Esophagus muscularis mucosa (tissue), 4 donors: Measurements from ENCODE around the gene PAOX. TPM values are rescaled to one million over a fixed set of nuclear protein-coding genes. Genes with fewer than 3 reads are reported as not detected.
A peak's percentile ranks its signal among the peaks of the same experiment; 100 is the strongest.

ENCODE experiments used
- DNase-seq: peaks from one replicate; pipeline ENCODE4 v3.0.0-alpha.2; 2017; ENCODE audit errors: extremely low spot score
- H3K27ac ChIP-seq, 4 donors: fragments of 200-600 bp; sonication (generic); replicated peaks in 1 of 4; 1 replicate in 3 of 4; 2 replicates in 1 of 4; pipeline ENCODE4 v1.5.1; 2016 to 2019; ENCODE audit warnings: mild to moderate bottlenecking in 1 of 4
- H3K27me3 ChIP-seq, 4 donors: fragments of 200-600 bp; sonication (generic); one replicate each; pipeline versions ENCODE4 v1.5.1 to v1.6.0; 2016 to 2019
- H3K36me3 ChIP-seq, 4 donors: fragments of 200-600 bp; sonication (generic); one replicate each; pipeline ENCODE4 v1.5.1; 2016 to 2019
- H3K4me1 ChIP-seq, 4 donors: fragments of 200-600 bp; sonication (generic); one replicate each; pipeline ENCODE4 v1.5.1; 2016 to 2019
- H3K4me3 ChIP-seq, 4 donors: fragments of 200-600 bp; sonication (generic); 1 replicate in 2 of 4; 2 replicates in 2 of 4; pipeline ENCODE4 v1.5.1; 2016 to 2019; ENCODE audit warnings: mild to moderate bottlenecking in 4 of 4, moderate library complexity in 1 of 4
- H3K9me3 ChIP-seq, 4 donors: fragments of 200-600 bp; sonication (generic); 1 replicate in 3 of 4; 2 replicates in 1 of 4; pipeline ENCODE4 v1.5.1; 2016 to 2019
- CTCF ChIP-seq, 3 experiments: fragments of 200-600 bp in 2 of 3; fragments of 450-650 bp in 1 of 3; sonication (generic) in 2 of 3; IDR thresholded peaks; one replicate each; pipeline ENCODE4 v1.5.1; 2017 to 2019; ENCODE audit warnings: antibody characterized with exemption in 3 of 3, mild to moderate bottlenecking in 2 of 3, moderate library complexity in 1 of 3
- EP300 ChIP-seq: sonication (generic); formaldehyde crosslinking; IDR thresholded peaks from one replicate; pipeline ENCODE4 v1.6.1; 2017; ENCODE audit warnings: antibody characterized with exemption
- POLR2A ChIP-seq: fragments of 450-650 bp; IDR thresholded peaks from one replicate; pipeline ENCODE4 v1.6.1; 2017; ENCODE audit warnings: antibody characterized with exemption, moderate library complexity, mild to moderate bottlenecking, low read depth
- POLR2AphosphoS5 ChIP-seq, 2 donors: sonication (generic); formaldehyde crosslinking; IDR thresholded peaks; one replicate each; pipeline ENCODE4 v1.6.1; 2017; ENCODE audit warnings: antibody characterized with exemption in 2 of 2
- WGBS: methylation state at CpG from one replicate; pipeline ENCODE4 v1.1.5; 2018; 5-methylcytosine and 5-hydroxymethylcytosine counted together
- intact Hi-C: fragments of 100-400 bp; cut with DNase I; formaldehyde crosslinking; loops from one replicate; pipeline ENCODE4 v1.15.1; 2023
- total RNA-seq, 4 donors: library from RNA; depleted of rRNA; stranded (reverse); fragments of >200 nt; gene quantifications; one replicate each; pipeline versions ENCODE4 v1.1.0 to v1.2.1, GENCODE V29; 2016

Gene PAOX
- 10 to 100 TPM; 10.1 to 15.0 (median 14.3) TPM for total RNA-seq

GRCh38 chr10:133379152-133379800 lies at the start of gene PAOX:
Gene PAOX, plus strand, starts transcription at chr10:133379262. Its CDS starts 55 bp downstream, at chr10:133379317.
- H3K36me3 ChIP-seq, result peaks cover 0 to 27% (median 11%) of the 10 kb centered on the region in 4 donors
- intact Hi-C loops, result loop anchor here (5.0 kb wide), 1 partner anchor 67 kb away; no protein-coding TSS in a partner anchor
- no peaks in the 10 kb centered on the region for H3K27me3 ChIP-seq
- H3K9me3 ChIP-seq, result no peaks in the 10 kb centered on the region
- WGBS, result 7% methylated on average over 18 of the region's 78 CpGs
- H3K4me3 ChIP-seq, result peak within 1 kb of the TSS; percentile 74 to 93 (median 87)
- DNase-seq, result no peak
- TF ChIP-seq POLR2AphosphoS5 (IDR thresholded peaks at IDR 0.05), result peak in 1 of 2 donors; percentile 62
- no peak for TF ChIP-seq EP300
- H3K27ac ChIP-seq, result peak within 1 kb of the TSS; percentile 80 to 89 (median 86)
- peaks cover 12 to 38% (median 30%) of the 10 kb centered on the region in 4 donors for H3K4me1 ChIP-seq

GRCh38 chr10:133329491-133330202 lies 49.4 kb upstream of the PAOX start:
- no peaks in the 10 kb centered on the region for H3K9me3 ChIP-seq
- H3K27ac ChIP-seq, result no peak overlapping the region
- peaks cover 9 to 82% (median 54%) of the 10 kb centered on the region in 4 donors for H3K27me3 ChIP-seq
- whole genome bisulfite sequencing, result 12% methylated on average over 33 of the region's 37 CpGs
- peak in 2 of 3 experiments; percentile 76 to 92 for TF ChIP-seq CTCF (IDR thresholded peaks at IDR 0.05)
- TF ChIP-seq POLR2AphosphoS5 (IDR thresholded peaks at IDR 0.05), result peak; percentile 37 to 58
- TF ChIP-seq POLR2A, result no peak
- peak overlapping the region; percentile 24 to 51 (median 44) for H3K4me3 ChIP-seq
- H3K36me3 ChIP-seq, result no peaks in the 10 kb centered on the region
- intact Hi-C loops, result loop anchor here (5.0 to 10.0 kb wide), 3 partner anchors 43 to 193 kb away; partner anchors contain the start of gene ECHS1
- H3K4me1 ChIP-seq, result peaks cover 21 to 35% (median 29%) of the 10 kb centered on the region in 4 donors
- no peak for DNase-seq

GRCh38 chr10:133332936-133333699 lies 45.9 kb upstream of the PAOX start:
- Histone ChIP-seq H3K27ac (no peak overlapping the region), H3K4me3 (no peak overlapping the region), H3K36me3 (no peaks in the 10 kb centered on the region), H3K9me3 (no peaks in the 10 kb centered on the region), H3K27me3 (peaks cover 11 to 82% (median 53%) of the 10 kb centered on the region in 4 donors), H3K4me1 (peaks cover 28 to 37% (median 33%) of the 10 kb centered on the region in 4 donors)
- DNase-seq, result no peak
- TF ChIP-seq CTCF (IDR thresholded peaks at IDR 0.05) (no peak), POLR2AphosphoS5 (IDR thresholded peaks at IDR 0.05) (no peak), POLR2A (no peak), EP300 (no peak)
- intact Hi-C loops, result loop anchor here (10.0 kb wide), 1 partner anchor 162 kb away; no protein-coding TSS in a partner anchor
- 78% methylated on average over 30 of the region's 30 CpGs for WGBS

GRCh38 chr10:133334503-133335245 lies 44.4 kb upstream of the PAOX start:
- no peak for DNase-seq
- Histone ChIP-seq H3K27me3 (peaks cover 11 to 82% (median 45%) of the 10 kb centered on the region in 4 donors), H3K4me1 (peaks cover 26 to 33% (median 29%) of the 10 kb centered on the region in 4 donors), H3K9me3 (no peaks in the 10 kb centered on the region), H3K4me3 (peak overlapping the region; percentile 47 to 55 (median 48)), H3K27ac (no peak overlapping the region), H3K36me3 (no peaks in the 10 kb centered on the region)
- WGBS, result 32% methylated on average over 14 of the region's 51 CpGs
- TF ChIP-seq CTCF (IDR thresholded peaks at IDR 0.05), result no peak
- no peak for TF ChIP-seq POLR2AphosphoS5 (IDR thresholded peaks at IDR 0.05)
- TF ChIP-seq EP300, result no peak
- TF ChIP-seq POLR2A, result no peak
- intact Hi-C loops, result loop anchor here (10.0 kb wide), 1 partner anchor 160 kb away; no protein-coding TSS in a partner anchor
